ENCODE results near the gene EIF4G3. TPM values are rescaled to one million over a fixed set of nuclear protein-coding genes. Genes with fewer than 3 reads are reported as not detected.

The EIF4G3 gene
- polyA plus RNA-seq, 1 donor (not counting 4 experiments of a cell fraction or from before 2014, with no cell fraction given): 44.6 TPM

DNA sequence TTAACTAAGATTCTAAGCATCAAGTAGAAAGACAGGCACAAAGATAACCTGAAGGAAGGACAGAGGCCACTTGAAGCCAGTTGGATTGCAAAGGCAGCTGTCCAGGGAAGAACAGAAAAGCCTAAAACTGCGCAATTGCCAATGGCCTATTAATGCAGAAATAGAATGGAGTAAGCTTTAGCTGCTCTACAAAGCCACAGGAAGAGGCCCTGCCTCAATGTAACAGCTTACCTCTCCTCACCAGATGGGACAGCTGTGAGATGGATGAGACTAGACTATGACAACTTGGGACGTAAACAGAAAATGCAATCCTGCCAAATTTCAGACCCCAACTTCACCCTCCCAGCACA is 176.5 kb downstream of the EIF4G3 start:
- dilution Hi-C loops (cut with MboI; ENCODE audit: extremely low pct_ligation_motif_present, low sequenced_read_pairs): no loop called here
- H3K9ac ChIP-seq (ENCODE audit: control insufficient read depth, extremely low read depth, insufficient read depth, low read length): no peak overlapping the region
- H3K9me3 ChIP-seq (ENCODE audit: control insufficient read depth, low read depth, low read length): no peaks in the 10 kb centered on the region
- H3K4me2 ChIP-seq (ENCODE audit: control insufficient read depth, extremely low read depth, insufficient read depth, low read depth, low read length): no peak overlapping the region
- H2AFZ ChIP-seq (ENCODE audit: control insufficient read depth, low read length): no peak overlapping the region
- no peak for TF ChIP-seq EZH2 (IDR thresholded peaks at IDR 0.05; ENCODE audit: low read length)
- TF ChIP-seq, protein P1, sequence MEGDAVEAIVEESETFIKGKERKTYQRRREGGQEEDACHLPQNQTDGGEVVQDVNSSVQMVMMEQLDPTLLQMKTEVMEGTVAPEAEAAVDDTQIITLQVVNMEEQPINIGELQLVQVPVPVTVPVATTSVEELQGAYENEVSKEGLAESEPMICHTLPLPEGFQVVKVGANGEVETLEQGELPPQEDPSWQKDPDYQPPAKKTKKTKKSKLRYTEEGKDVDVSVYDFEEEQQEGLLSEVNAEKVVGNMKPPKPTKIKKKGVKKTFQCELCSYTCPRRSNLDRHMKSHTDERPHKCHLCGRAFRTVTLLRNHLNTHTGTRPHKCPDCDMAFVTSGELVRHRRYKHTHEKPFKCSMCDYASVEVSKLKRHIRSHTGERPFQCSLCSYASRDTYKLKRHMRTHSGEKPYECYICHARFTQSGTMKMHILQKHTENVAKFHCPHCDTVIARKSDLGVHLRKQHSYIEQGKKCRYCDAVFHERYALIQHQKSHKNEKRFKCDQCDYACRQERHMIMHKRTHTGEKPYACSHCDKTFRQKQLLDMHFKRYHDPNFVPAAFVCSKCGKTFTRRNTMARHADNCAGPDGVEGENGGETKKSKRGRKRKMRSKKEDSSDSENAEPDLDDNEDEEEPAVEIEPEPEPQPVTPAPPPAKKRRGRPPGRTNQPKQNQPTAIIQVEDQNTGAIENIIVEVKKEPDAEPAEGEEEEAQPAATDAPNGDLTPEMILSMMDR (optimal IDR thresholded peaks at IDR 0.05 in 1 of 3, IDR thresholded peaks at IDR 0.05 in 1 of 3, conservative IDR thresholded peaks at IDR 0.05 in 1 of 3; ENCODE audit: extremely low read depth in 1 of 3, insufficient read depth in 2 of 3, low read length in 3 of 3): no peak
- H3K9me1 ChIP-seq (ENCODE audit: control insufficient read depth, extremely low read depth, insufficient read depth, low read length): no peaks in the 10 kb centered on the region
- no peaks in the 10 kb centered on the region for H3K4me1 ChIP-seq (ENCODE audit: control insufficient read depth, extremely low read depth, insufficient read depth, low read length)
- no peaks in the 10 kb centered on the region for H4K20me1 ChIP-seq (ENCODE audit: control insufficient read depth, extremely low read depth, insufficient read depth, low read length)
- FAIRE-seq (no peak), DNase-seq (ENCODE audit: low read depth, low spot score) (no peak)
- H3K27ac ChIP-seq (ENCODE audit: control insufficient read depth, insufficient read depth, low read length): no peak overlapping the region
- H3K4me3 ChIP-seq (ENCODE audit: control insufficient read depth in 2 of 3, extremely low read depth in 1 of 3, insufficient read depth in 2 of 3, low read depth in 1 of 3, low read length in 3 of 3): no peak overlapping the region
- H3K36me3 ChIP-seq (ENCODE audit: control insufficient read depth in 2 of 2, extremely low read depth in 1 of 2, insufficient read depth in 2 of 2, low read length in 2 of 2): peaks cover 0 to 1% of the 10 kb centered on the region in 2 experiments
- H3K27me3 ChIP-seq (ENCODE audit: control insufficient read depth, extremely low read depth, insufficient read depth, low read length): no peaks in the 10 kb centered on the region
- H3K79me2 ChIP-seq (ENCODE audit: control insufficient read depth, insufficient read depth, low read length): no peaks in the 10 kb centered on the region

DNA sequence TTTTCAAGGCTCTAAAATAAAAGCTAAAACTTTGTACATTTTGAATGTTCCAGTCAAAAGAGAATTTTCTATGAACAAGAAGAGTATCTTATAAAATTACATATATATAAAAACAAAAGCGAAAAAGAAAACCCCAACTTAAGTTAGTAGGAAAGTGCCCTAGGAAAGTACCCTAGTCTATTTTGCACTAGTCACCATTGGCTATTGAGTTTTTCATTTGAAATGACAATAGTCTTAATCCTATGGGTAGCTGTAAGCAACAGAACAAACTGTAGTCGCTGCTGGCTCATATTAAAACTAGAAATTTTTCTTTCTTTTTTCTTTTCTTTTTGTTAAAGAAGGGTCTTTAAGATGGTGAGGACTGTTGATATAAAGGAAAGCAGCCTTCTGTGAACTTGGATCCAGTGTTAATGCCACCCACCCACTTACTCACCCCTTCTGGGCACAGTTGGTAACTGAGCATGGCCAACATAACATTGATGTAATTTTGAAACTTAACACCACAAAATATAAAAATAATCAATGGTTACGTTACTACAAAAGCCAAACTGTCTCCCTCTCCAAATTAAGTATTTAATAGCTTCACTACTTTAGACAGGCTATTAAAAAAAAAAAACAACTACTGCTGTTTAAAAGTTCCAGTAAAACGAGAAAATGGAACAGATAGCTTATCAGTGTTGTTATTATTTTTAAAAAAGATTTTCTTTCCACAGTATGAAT is 177.0 kb downstream of the EIF4G3 start:
- no peak overlapping the region for H2AFZ ChIP-seq (ENCODE audit: control insufficient read depth, low read length)
- DNase-seq (ENCODE audit: low read depth, low spot score): no peak
- no peaks in the 10 kb centered on the region for H3K27me3 ChIP-seq (ENCODE audit: control insufficient read depth, extremely low read depth, insufficient read depth, low read length)
- H3K4me2 ChIP-seq (ENCODE audit: control insufficient read depth, extremely low read depth, insufficient read depth, low read depth, low read length): no peak overlapping the region
- H4K20me1 ChIP-seq (ENCODE audit: control insufficient read depth, extremely low read depth, insufficient read depth, low read length): no peaks in the 10 kb centered on the region
- no peaks in the 10 kb centered on the region for H3K79me2 ChIP-seq (ENCODE audit: control insufficient read depth, insufficient read depth, low read length)
- H3K9me1 ChIP-seq (ENCODE audit: control insufficient read depth, extremely low read depth, insufficient read depth, low read length): no peaks in the 10 kb centered on the region
- dilution Hi-C loops (cut with MboI; ENCODE audit: extremely low pct_ligation_motif_present, low sequenced_read_pairs): no loop called here
- TF ChIP-seq, protein P1 (optimal IDR thresholded peaks at IDR 0.05 in 1 of 3, IDR thresholded peaks at IDR 0.05 in 1 of 3, conservative IDR thresholded peaks at IDR 0.05 in 1 of 3; ENCODE audit: extremely low read depth in 1 of 3, insufficient read depth in 2 of 3, low read length in 3 of 3): no peak
- TF ChIP-seq EZH2 (IDR thresholded peaks at IDR 0.05; ENCODE audit: low read length): no peak
- no peaks in the 10 kb centered on the region for H3K9me3 ChIP-seq (ENCODE audit: control insufficient read depth, low read depth, low read length)
- H3K4me3 ChIP-seq (ENCODE audit: control insufficient read depth in 2 of 3, extremely low read depth in 1 of 3, insufficient read depth in 2 of 3, low read depth in 1 of 3, low read length in 3 of 3): no peak overlapping the region
- peaks cover 0 to 1% of the 10 kb centered on the region in 2 experiments for H3K36me3 ChIP-seq (ENCODE audit: control insufficient read depth in 2 of 2, extremely low read depth in 1 of 2, insufficient read depth in 2 of 2, low read length in 2 of 2)
- H3K9ac ChIP-seq (ENCODE audit: control insufficient read depth, extremely low read depth, insufficient read depth, low read length): no peak overlapping the region
- no peaks in the 10 kb centered on the region for H3K4me1 ChIP-seq (ENCODE audit: control insufficient read depth, extremely low read depth, insufficient read depth, low read length)
- FAIRE-seq: no peak
- H3K27ac ChIP-seq (ENCODE audit: control insufficient read depth, insufficient read depth, low read length): no peak overlapping the region
